ENCODE results near the gene ALDOB.

The ALDOB gene

GRCh38 chr9:101472891-101473290 is 37.3 kb upstream of the ALDOB start:
- Histone ChIP-seq H3K36me3 (ENCODE audit: control insufficient read depth in 2 of 2, insufficient read depth in 2 of 2, low read length in 2 of 2) (peaks cover 25 to 30% of the 10 kb centered on the region in 2 donors), H3K27ac (ENCODE audit: low read depth in 2 of 2, low read length in 2 of 2) (no peak overlapping the region), H3K9me3 (ENCODE audit: control insufficient read depth in 2 of 2, low read length in 2 of 2) (no peaks in the 10 kb centered on the region), H3K9ac (ENCODE audit: low read depth in 1 of 2, low read length in 2 of 2) (no peak overlapping the region), H3K4me1 (ENCODE audit: control insufficient read depth in 2 of 2, insufficient read depth in 2 of 2, low read length in 2 of 2) (peaks cover 0 to 2% of the 10 kb centered on the region in 2 donors), H3K4me3 (ENCODE audit: low read length in 2 of 2) (no peak overlapping the region), H3K27me3 (ENCODE audit: control insufficient read depth in 2 of 2, insufficient read depth in 2 of 2, low read length in 2 of 2) (no peaks in the 10 kb centered on the region)

- H3K4me1 ChIP-seq (ENCODE audit: control insufficient read depth in 2 of 2, insufficient read depth in 2 of 2, low read length in 2 of 2): no peaks in the 10 kb centered on the region
- H3K9ac ChIP-seq (ENCODE audit: low read depth in 1 of 2, low read length in 2 of 2): no peak overlapping the region
- H3K27ac ChIP-seq (ENCODE audit: low read depth in 2 of 2, low read length in 2 of 2): no peak overlapping the region
- no peaks in the 10 kb centered on the region for H3K9me3 ChIP-seq (ENCODE audit: control insufficient read depth in 2 of 2, low read length in 2 of 2)
- H3K27me3 ChIP-seq (ENCODE audit: control insufficient read depth in 2 of 2, insufficient read depth in 2 of 2, low read length in 2 of 2): no peaks in the 10 kb centered on the region
- H3K4me3 ChIP-seq (ENCODE audit: low read length in 2 of 2): no peak overlapping the region
- peaks cover 18 to 22% of the 10 kb centered on the region in 2 donors for H3K36me3 ChIP-seq (ENCODE audit: control insufficient read depth in 2 of 2, insufficient read depth in 2 of 2, low read length in 2 of 2)
Measured at GRCh38 chr9:101470929-101471328, 35.4 kb upstream of the ALDOB start.

- peaks cover 0 to 4% of the 10 kb centered on the region in 2 donors for H3K4me1 ChIP-seq (ENCODE audit: control insufficient read depth in 2 of 2, insufficient read depth in 2 of 2, low read length in 2 of 2)
- H3K27me3 ChIP-seq (ENCODE audit: control insufficient read depth in 2 of 2, insufficient read depth in 2 of 2, low read length in 2 of 2): no peaks in the 10 kb centered on the region
- no peaks in the 10 kb centered on the region for H3K9me3 ChIP-seq (ENCODE audit: control insufficient read depth in 2 of 2, low read length in 2 of 2)
- H3K27ac ChIP-seq (ENCODE audit: low read depth in 2 of 2, low read length in 2 of 2): no peak overlapping the region
- H3K4me3 ChIP-seq (ENCODE audit: low read length in 2 of 2): no peak overlapping the region
- H3K9ac ChIP-seq (ENCODE audit: low read depth in 1 of 2, low read length in 2 of 2): no peak overlapping the region
- H3K36me3 ChIP-seq (ENCODE audit: control insufficient read depth in 2 of 2, insufficient read depth in 2 of 2, low read length in 2 of 2): peaks cover 10 to 13% of the 10 kb centered on the region in 2 donors
Measured at GRCh38 chr9:101470021-101470420, 34.4 kb upstream of the ALDOB start.

- Histone ChIP-seq H3K27ac (ENCODE audit: low read depth in 2 of 2, low read length in 2 of 2) (no peak overlapping the region), H3K27me3 (ENCODE audit: control insufficient read depth in 2 of 2, insufficient read depth in 2 of 2, low read length in 2 of 2) (no peaks in the 10 kb centered on the region), H3K4me3 (ENCODE audit: low read length in 2 of 2) (no peak overlapping the region), H3K36me3 (ENCODE audit: control insufficient read depth in 2 of 2, insufficient read depth in 2 of 2, low read length in 2 of 2) (peaks cover 7 to 10% of the 10 kb centered on the region in 2 donors), H3K9ac (ENCODE audit: low read depth in 1 of 2, low read length in 2 of 2) (no peak overlapping the region), H3K9me3 (ENCODE audit: control insufficient read depth in 2 of 2, low read length in 2 of 2) (no peaks in the 10 kb centered on the region), H3K4me1 (ENCODE audit: control insufficient read depth in 2 of 2, insufficient read depth in 2 of 2, low read length in 2 of 2) (peaks cover 0 to 4% of the 10 kb centered on the region in 2 donors)
Measured at GRCh38 chr9:101469026-101469425, 33.5 kb upstream of the ALDOB start.

- H3K4me1 ChIP-seq (ENCODE audit: control insufficient read depth in 2 of 2, insufficient read depth in 2 of 2, low read length in 2 of 2): peaks cover 0 to 4% of the 10 kb centered on the region in 2 donors
- H3K27ac ChIP-seq (ENCODE audit: low read depth in 2 of 2, low read length in 2 of 2): no peak overlapping the region
- H3K9ac ChIP-seq (ENCODE audit: low read depth in 1 of 2, low read length in 2 of 2): no peak overlapping the region
- no peaks in the 10 kb centered on the region for H3K9me3 ChIP-seq (ENCODE audit: control insufficient read depth in 2 of 2, low read length in 2 of 2)
- peaks cover 2 to 4% of the 10 kb centered on the region in 2 donors for H3K36me3 ChIP-seq (ENCODE audit: control insufficient read depth in 2 of 2, insufficient read depth in 2 of 2, low read length in 2 of 2)
- H3K27me3 ChIP-seq (ENCODE audit: control insufficient read depth in 2 of 2, insufficient read depth in 2 of 2, low read length in 2 of 2): no peaks in the 10 kb centered on the region
- no peak overlapping the region for H3K4me3 ChIP-seq (ENCODE audit: low read length in 2 of 2)
Measured at GRCh38 chr9:101468116-101468515, 32.5 kb upstream of the ALDOB start.

- Histone ChIP-seq H3K27ac (ENCODE audit: low read depth in 2 of 2, low read length in 2 of 2) (no peak overlapping the region), H3K4me3 (ENCODE audit: low read length in 2 of 2) (no peak overlapping the region), H3K36me3 (ENCODE audit: control insufficient read depth in 2 of 2, insufficient read depth in 2 of 2, low read length in 2 of 2) (peaks cover 2 to 4% of the 10 kb centered on the region in 2 donors), H3K9ac (ENCODE audit: low read depth in 1 of 2, low read length in 2 of 2) (no peak overlapping the region), H3K4me1 (ENCODE audit: control insufficient read depth in 2 of 2, insufficient read depth in 2 of 2, low read length in 2 of 2) (peaks cover 0 to 4% of the 10 kb centered on the region in 2 donors), H3K9me3 (ENCODE audit: control insufficient read depth in 2 of 2, low read length in 2 of 2) (no peaks in the 10 kb centered on the region), H3K27me3 (ENCODE audit: control insufficient read depth in 2 of 2, insufficient read depth in 2 of 2, low read length in 2 of 2) (no peaks in the 10 kb centered on the region)
Measured at GRCh38 chr9:101467690-101468089, 32.1 kb upstream of the ALDOB start.

GRCh38 chr9:101466863-101467262 is 31.3 kb upstream of the ALDOB start:
- Histone ChIP-seq H3K9ac (ENCODE audit: low read depth in 1 of 2, low read length in 2 of 2) (no peak overlapping the region), H3K27ac (ENCODE audit: low read depth in 2 of 2, low read length in 2 of 2) (no peak overlapping the region), H3K36me3 (ENCODE audit: control insufficient read depth in 2 of 2, insufficient read depth in 2 of 2, low read length in 2 of 2) (peaks cover 1 to 2% of the 10 kb centered on the region in 2 donors), H3K9me3 (ENCODE audit: control insufficient read depth in 2 of 2, low read length in 2 of 2) (no peaks in the 10 kb centered on the region), H3K27me3 (ENCODE audit: control insufficient read depth in 2 of 2, insufficient read depth in 2 of 2, low read length in 2 of 2) (no peaks in the 10 kb centered on the region), H3K4me3 (ENCODE audit: low read length in 2 of 2) (no peak overlapping the region), H3K4me1 (ENCODE audit: control insufficient read depth in 2 of 2, insufficient read depth in 2 of 2, low read length in 2 of 2) (peaks cover 0 to 4% of the 10 kb centered on the region in 2 donors)

GRCh38 chr9:101465326-101465915 is 29.8 kb upstream of the ALDOB start:
- H3K27ac ChIP-seq (ENCODE audit: low read depth in 2 of 2, low read length in 2 of 2): no peak overlapping the region
- no peaks in the 10 kb centered on the region for H3K9me3 ChIP-seq (ENCODE audit: control insufficient read depth in 2 of 2, low read length in 2 of 2)
- no peak overlapping the region for H3K4me3 ChIP-seq (ENCODE audit: low read length in 2 of 2)
- no peaks in the 10 kb centered on the region for H3K27me3 ChIP-seq (ENCODE audit: control insufficient read depth in 2 of 2, insufficient read depth in 2 of 2, low read length in 2 of 2)
- peaks cover 0 to 4% of the 10 kb centered on the region in 2 donors for H3K4me1 ChIP-seq (ENCODE audit: control insufficient read depth in 2 of 2, insufficient read depth in 2 of 2, low read length in 2 of 2)
- H3K36me3 ChIP-seq (ENCODE audit: control insufficient read depth in 2 of 2, insufficient read depth in 2 of 2, low read length in 2 of 2): no peaks in the 10 kb centered on the region
- no peak overlapping the region for H3K9ac ChIP-seq (ENCODE audit: low read depth in 1 of 2, low read length in 2 of 2)

- no peak overlapping the region for H3K9ac ChIP-seq (ENCODE audit: low read depth in 1 of 2, low read length in 2 of 2)
- H3K4me3 ChIP-seq (ENCODE audit: low read length in 2 of 2): no peak overlapping the region
- H3K36me3 ChIP-seq (ENCODE audit: control insufficient read depth in 2 of 2, insufficient read depth in 2 of 2, low read length in 2 of 2): no peaks in the 10 kb centered on the region
- H3K4me1 ChIP-seq (ENCODE audit: control insufficient read depth in 2 of 2, insufficient read depth in 2 of 2, low read length in 2 of 2): peaks cover 0 to 4% of the 10 kb centered on the region in 2 donors
- no peaks in the 10 kb centered on the region for H3K27me3 ChIP-seq (ENCODE audit: control insufficient read depth in 2 of 2, insufficient read depth in 2 of 2, low read length in 2 of 2)
- H3K27ac ChIP-seq (ENCODE audit: low read depth in 2 of 2, low read length in 2 of 2): no peak overlapping the region
- H3K9me3 ChIP-seq (ENCODE audit: control insufficient read depth in 2 of 2, low read length in 2 of 2): no peaks in the 10 kb centered on the region
Measured at GRCh38 chr9:101463397-101463796, 27.8 kb upstream of the ALDOB start.

- Histone ChIP-seq H3K27ac (ENCODE audit: low read depth in 2 of 2, low read length in 2 of 2) (no peak overlapping the region), H3K4me3 (ENCODE audit: low read length in 2 of 2) (no peak overlapping the region), H3K4me1 (ENCODE audit: control insufficient read depth in 2 of 2, insufficient read depth in 2 of 2, low read length in 2 of 2) (peaks cover 0 to 4% of the 10 kb centered on the region in 2 donors), H3K27me3 (ENCODE audit: control insufficient read depth in 2 of 2, insufficient read depth in 2 of 2, low read length in 2 of 2) (no peaks in the 10 kb centered on the region), H3K9me3 (ENCODE audit: control insufficient read depth in 2 of 2, low read length in 2 of 2) (no peaks in the 10 kb centered on the region), H3K9ac (ENCODE audit: low read depth in 1 of 2, low read length in 2 of 2) (no peak overlapping the region), H3K36me3 (ENCODE audit: control insufficient read depth in 2 of 2, insufficient read depth in 2 of 2, low read length in 2 of 2) (no peaks in the 10 kb centered on the region)
Measured at GRCh38 chr9:101462558-101462957, 27.0 kb upstream of the ALDOB start.

All from mucosa of rectum (tissue), 2 donors.